HFF-Myc (cell line): ENCODE measurements around the gene SLC17A5.
A peak's percentile ranks its signal among the peaks of the same experiment; 100 is the strongest.
"Not testable (repeated sequence)": the region's sequence is repeated elsewhere in the genome, so short reads cannot be mapped to it uniquely, and the experiment has no call there.

Experiments
- DNase-seq: peaks from one replicate; pipeline ENCODE4 v3.0.0-alpha.2; 2011; ENCODE audit warnings: low read depth; ENCODE audit errors: extremely low read depth
- H3K4me3 ChIP-seq: replicated peaks from 2 replicates; pipeline ENCODE4 v1.5.1; 2011; ENCODE audit warnings: low read depth, mild to moderate bottlenecking, control low read depth, low read length
- TF ChIP-seq, protein P1 (sequence below): IDR thresholded peaks from 2 replicates; pipeline ENCODE4 v1.5.1; 2012; ENCODE audit warnings: mild to moderate bottlenecking, low read depth, low read length, control low read depth; ENCODE audit errors: missing control alignments

SLC17A5 gene

DNA sequence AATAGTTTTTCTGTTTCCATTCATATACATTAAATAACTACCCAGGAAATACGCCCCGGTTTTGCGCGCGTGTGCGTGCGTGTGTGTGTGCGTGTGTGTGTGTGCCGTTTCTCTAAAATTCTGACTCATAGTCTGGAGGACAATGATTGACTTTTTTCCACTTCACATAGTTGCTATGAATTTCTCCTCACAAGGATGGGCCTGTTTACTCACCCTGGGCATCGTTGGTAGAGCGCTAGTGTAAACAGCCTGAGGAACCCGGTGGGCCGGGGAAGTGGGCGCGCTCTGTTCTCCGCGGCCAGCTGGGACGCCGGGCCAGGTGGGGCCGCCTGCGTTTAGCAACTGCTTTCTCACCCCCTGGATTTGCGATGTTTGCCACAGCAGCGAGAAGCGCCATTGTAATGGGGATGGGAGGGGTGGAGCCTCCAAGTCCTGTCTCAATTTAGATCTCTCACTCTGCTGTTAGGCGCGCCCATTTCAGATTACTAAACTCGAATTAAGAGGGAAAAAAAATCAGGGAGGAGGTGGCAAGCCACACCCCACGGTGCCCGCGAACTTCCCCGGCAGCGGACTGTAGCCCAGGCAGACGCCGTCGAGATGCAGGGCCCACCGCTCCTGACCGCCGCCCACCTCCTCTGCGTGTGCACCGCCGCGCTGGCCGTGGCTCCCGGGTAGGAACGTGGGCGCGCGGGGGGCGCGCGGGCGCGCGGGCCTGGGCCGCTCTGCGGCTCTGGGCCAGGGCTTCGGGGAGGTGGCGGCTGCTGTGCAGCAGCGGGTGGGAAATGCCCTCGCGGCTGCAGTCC, 42.0 kb upstream of the SLC17A5 start, which contains the start of gene CD109:
CD109 (plus strand) TSS at position 585 of the 803 bp plus-strand sequence; CDS start at position 598, 13 bp downstream.
- DNase-seq, result peak; percentile 48
- TF ChIP-seq, protein P1, sequence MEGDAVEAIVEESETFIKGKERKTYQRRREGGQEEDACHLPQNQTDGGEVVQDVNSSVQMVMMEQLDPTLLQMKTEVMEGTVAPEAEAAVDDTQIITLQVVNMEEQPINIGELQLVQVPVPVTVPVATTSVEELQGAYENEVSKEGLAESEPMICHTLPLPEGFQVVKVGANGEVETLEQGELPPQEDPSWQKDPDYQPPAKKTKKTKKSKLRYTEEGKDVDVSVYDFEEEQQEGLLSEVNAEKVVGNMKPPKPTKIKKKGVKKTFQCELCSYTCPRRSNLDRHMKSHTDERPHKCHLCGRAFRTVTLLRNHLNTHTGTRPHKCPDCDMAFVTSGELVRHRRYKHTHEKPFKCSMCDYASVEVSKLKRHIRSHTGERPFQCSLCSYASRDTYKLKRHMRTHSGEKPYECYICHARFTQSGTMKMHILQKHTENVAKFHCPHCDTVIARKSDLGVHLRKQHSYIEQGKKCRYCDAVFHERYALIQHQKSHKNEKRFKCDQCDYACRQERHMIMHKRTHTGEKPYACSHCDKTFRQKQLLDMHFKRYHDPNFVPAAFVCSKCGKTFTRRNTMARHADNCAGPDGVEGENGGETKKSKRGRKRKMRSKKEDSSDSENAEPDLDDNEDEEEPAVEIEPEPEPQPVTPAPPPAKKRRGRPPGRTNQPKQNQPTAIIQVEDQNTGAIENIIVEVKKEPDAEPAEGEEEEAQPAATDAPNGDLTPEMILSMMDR, result no peak

DNA sequence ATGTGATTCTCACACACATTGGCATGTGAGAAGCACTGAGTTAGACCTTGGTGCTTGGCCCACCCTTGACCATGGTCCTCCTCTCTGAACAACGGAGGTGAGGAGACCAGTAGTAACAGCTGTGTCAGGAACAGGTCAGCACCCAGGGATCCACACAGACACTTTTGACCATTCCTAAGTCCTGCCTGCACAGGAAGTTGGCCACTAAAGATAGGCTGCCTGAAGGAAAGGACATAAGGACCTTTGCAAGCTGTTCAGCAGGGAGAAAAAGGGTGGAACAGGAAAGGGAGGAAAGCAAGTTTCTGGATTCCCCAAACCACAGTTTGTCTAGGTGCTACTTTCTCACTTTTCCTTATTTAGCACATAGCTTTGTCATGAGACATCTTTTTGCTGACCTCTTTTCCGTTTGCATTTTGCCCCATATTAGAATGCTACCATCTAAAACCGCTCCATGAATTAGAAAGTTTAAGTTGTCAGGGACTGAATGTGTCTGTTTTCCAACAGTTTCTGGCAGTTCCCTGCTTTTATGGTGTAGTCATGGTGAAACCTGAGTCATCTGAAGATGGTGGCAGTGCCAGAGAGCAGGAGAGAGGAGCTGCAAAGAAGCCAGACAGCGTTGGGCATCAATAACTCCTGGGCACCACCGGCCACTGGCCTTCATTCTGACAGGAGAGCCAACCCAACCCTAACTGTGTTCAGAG, 41.1 kb upstream of the SLC17A5 start:
- peak overlapping the region; percentile 57 for H3K4me3 ChIP-seq
- no peak for DNase-seq
- TF ChIP-seq, protein P1, result no peak

More for the DNA sequence above, 42.0 kb upstream of the SLC17A5 start, which contains the start of gene CD109:
- H3K4me3 ChIP-seq, result peak within 1 kb of the TSS; percentile 57

DNA sequence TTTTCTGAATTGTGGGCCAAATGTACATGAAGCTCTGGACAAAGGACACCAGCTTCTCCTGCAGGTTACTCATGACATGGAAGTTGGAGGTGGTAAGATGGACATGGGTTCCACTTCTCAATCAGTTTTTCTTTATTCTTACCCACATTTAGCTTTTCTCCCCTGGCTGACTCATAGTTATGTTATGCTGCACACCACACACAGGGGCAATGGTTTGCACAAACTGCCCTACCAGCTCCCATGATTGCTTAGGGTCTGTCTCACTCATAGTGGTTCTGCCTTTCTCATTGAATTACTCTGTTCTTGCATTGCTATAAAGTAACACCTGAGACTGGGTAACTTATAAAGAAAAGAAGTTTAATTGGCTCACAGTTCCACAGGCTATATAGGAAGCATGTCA, 37.7 kb upstream of the SLC17A5 start:
- no peak overlapping the region for H3K4me3 ChIP-seq
- TF ChIP-seq, protein P1, result no peak
- DNase-seq, result no peak

DNA sequence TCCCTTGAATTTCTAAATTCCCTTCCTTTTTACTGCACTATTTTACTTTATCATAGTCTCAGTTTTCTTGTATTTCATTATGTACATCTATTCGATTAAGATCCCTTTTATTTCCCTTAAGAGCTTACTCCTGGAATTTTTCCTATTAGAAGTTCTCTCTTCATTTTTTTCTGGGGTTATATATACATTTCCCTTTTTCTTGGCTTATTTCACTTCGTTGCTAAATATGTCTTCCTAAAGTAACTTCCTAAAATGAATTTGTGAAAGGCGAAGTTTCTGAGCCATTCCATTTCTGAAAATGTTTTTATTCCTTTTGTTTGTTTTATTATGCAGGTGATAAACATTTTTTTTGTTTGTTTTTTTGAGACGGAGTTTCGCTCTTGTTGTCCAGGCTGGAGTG, 36.3 kb upstream of the SLC17A5 start:
- no peak overlapping the region for H3K4me3 ChIP-seq
- TF ChIP-seq, protein P1, result no peak
- DNase-seq, result no peak

DNA sequence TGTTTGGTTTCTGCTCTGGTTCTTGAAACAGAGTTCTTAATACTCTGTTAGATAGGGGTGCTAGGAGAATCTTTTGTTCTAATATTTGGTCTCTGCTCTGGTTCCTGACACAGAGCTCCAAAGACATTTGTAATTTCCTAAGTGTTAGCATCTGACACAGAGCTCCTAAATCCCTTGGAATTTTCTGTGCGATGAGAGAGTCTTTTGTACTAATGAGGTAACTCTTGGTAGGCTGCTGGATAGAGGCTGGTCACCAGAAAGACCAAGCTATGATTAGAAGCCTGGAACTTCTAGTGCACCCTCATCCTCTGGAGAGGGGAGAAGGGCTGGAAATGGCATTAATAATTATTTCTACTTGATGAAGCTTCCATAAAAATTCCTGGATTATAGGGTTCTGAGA, 34.6 kb upstream of the SLC17A5 start:
- DNase-seq, result no peak
- TF ChIP-seq, protein P1, result no peak
- H3K4me3 ChIP-seq, result no peak overlapping the region

DNA sequence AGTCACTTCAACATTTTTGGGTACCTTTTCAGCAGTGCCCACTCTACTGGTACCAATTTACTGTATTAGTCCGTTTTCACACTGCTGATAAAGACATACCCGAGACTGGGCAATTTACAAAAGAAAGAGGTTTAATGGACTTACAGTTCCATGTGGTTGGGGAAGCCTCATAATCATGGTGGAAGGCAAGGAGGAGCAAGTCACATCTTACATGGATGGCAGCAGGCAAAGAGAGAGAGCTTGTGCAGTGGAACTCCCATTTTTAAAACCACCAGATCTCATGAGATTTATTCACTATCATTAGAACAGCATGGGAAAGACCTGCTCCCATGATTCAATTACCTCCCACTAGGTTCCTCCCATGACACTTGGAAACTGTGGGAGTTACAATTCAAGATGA, 29.8 kb upstream of the SLC17A5 start:
- not testable (repeated sequence) for DNase-seq, H3K4me3 ChIP-seq

DNA sequence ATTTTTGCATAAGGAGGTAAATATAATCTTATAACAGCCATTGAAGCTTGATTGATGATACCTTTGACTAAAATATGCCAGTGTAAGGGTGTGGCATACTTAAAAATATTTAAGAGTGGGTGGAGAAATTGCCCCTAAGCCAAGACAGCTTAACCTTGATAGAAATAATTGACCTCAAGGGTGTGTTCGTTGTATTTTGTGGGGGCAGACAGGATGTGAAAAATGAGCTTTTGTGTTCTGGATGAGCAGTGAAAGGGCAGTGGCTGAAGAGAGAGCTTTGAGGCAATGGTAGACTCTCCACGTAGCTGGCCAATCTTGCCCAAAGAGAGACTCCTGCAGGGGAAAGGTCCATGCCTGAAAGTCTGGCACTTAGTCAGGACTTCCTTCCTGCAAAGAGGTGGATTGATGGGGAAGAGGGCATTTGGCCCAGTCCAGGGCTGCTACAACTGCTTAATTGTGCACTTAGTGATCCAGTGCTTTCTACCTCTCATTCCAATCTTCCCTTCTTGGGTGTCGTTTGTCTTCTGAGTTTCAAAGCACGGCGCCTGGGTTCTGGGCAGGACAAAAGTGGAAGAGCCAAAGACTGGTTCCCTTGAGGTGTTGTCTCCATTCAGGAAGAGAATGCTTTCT, 26.6 kb upstream of the SLC17A5 start:
- no peak for DNase-seq
- H3K4me3 ChIP-seq, result no peak overlapping the region
- TF ChIP-seq, protein P1, result no peak

DNA sequence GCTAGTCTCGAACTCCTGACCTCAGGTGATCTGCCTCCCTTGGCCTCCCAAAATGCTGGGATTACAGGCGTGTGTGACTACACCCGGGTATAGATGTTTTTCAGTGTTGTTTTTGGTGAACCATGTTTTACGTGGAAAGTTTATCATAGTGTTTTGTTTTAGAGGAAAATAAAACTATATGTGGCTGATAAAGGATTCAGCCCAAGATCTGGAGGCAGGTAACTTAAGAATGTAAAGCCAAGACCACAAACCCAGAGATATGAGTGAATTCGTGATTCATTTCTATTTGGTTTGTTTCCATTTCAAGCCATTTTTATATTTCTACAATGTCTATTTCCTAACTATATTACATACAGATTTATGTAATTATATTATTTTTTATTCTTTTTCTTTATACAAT, 26.1 kb upstream of the SLC17A5 start:
- not testable (repeated sequence) for H3K4me3 ChIP-seq, DNase-seq
